Measurements from ENCODE around the gene MUC13. TPM values are rescaled to one million over a fixed set of nuclear protein-coding genes. Genes with fewer than 3 reads are reported as not detected.

The MUC13 gene
- total RNA-seq, 4 donors from 2014 or later = 0.56 TPM; not detected in 3

DNA sequence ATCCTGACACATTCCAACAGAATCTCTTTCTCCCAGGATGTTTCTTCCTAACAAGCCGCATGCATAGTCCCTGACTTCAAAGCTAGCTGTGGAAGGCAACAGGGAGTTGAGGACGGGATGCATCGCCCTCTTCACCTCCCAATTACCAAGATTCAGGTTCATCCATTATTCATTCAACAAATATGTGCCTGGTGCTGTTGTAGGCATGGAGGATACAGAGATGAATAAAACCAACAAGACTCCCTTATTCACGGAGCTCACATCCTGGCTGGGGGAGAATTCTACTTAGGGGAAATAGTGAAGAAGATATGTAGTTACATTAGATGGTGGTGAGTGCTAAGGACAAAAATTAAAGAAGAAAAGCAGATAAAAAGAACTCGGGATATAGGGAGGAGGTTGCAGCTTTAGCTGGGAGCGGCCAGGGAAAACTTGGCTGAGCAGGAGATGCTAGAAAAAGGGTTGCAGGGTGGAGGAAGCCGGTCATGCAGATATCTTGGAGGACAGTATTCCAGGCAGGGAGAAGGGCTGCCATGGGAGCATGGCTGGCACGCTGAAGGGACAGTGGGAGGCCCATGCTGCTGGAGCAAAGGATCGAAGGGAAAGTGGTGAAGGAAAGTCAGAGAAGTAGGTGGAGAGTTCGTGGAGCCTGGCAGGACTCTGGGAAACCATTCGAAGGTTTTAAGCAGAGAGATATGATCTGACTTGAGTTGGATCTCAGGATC is 52.4 kb downstream of the MUC13 start:
- Histone ChIP-seq H3K27me3 (no peaks in the 10 kb centered on the region), H3K36me3 (no peaks in the 10 kb centered on the region), H3K27ac (peak overlapping the region; percentile 5), H3K9me3 (no peaks in the 10 kb centered on the region), H3K4me1 (peaks cover 72% of the 10 kb centered on the region), H3K4me3 (no peak overlapping the region)
- WGBS = 70% methylated on average over 11 of the region's 11 CpGs
- DNase-seq (ENCODE audit: low spot score in 2 of 2) = no peak
- TF ChIP-seq POLR2A (IDR thresholded peaks at IDR 0.05) (no peak), POLR2AphosphoS5 (IDR thresholded peaks at IDR 0.05) (no peak), EP300 (IDR thresholded peaks at IDR 0.05) (no peak)
- TF ChIP-seq, protein P1, sequence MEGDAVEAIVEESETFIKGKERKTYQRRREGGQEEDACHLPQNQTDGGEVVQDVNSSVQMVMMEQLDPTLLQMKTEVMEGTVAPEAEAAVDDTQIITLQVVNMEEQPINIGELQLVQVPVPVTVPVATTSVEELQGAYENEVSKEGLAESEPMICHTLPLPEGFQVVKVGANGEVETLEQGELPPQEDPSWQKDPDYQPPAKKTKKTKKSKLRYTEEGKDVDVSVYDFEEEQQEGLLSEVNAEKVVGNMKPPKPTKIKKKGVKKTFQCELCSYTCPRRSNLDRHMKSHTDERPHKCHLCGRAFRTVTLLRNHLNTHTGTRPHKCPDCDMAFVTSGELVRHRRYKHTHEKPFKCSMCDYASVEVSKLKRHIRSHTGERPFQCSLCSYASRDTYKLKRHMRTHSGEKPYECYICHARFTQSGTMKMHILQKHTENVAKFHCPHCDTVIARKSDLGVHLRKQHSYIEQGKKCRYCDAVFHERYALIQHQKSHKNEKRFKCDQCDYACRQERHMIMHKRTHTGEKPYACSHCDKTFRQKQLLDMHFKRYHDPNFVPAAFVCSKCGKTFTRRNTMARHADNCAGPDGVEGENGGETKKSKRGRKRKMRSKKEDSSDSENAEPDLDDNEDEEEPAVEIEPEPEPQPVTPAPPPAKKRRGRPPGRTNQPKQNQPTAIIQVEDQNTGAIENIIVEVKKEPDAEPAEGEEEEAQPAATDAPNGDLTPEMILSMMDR (IDR thresholded peaks at IDR 0.05) = no peak

DNA sequence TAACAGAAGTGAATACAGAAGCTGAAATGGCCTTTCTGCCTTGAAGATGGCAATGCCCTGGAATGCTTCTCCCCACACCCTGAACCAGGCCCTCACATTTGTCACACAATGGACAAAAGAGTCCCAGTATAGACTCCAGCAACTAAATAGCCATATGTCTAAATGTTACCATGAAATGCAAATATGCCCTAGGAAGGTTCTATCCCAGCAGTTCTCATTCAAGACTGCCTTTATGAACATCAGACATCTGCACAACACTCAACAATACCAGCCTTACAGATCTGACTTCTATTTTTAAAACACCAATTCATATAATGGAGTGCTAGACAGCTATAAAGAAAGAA is 55.2 kb downstream of the MUC13 start:
- H3K9me3 ChIP-seq = no peaks in the 10 kb centered on the region
- H3K36me3 ChIP-seq = no peaks in the 10 kb centered on the region
- TF ChIP-seq POLR2AphosphoS5 (IDR thresholded peaks at IDR 0.05) (no peak), EP300 (IDR thresholded peaks at IDR 0.05) (no peak), POLR2A (IDR thresholded peaks at IDR 0.05) (no peak)
- TF ChIP-seq, protein P1 (IDR thresholded peaks at IDR 0.05) = no peak
- peaks cover 74% of the 10 kb centered on the region for H3K4me1 ChIP-seq
- DNase-seq (ENCODE audit: low spot score in 2 of 2) = no peak
- no peaks in the 10 kb centered on the region for H3K27me3 ChIP-seq
- no peak overlapping the region for H3K4me3 ChIP-seq
- peak overlapping the region; percentile 63 for H3K27ac ChIP-seq

DNA sequence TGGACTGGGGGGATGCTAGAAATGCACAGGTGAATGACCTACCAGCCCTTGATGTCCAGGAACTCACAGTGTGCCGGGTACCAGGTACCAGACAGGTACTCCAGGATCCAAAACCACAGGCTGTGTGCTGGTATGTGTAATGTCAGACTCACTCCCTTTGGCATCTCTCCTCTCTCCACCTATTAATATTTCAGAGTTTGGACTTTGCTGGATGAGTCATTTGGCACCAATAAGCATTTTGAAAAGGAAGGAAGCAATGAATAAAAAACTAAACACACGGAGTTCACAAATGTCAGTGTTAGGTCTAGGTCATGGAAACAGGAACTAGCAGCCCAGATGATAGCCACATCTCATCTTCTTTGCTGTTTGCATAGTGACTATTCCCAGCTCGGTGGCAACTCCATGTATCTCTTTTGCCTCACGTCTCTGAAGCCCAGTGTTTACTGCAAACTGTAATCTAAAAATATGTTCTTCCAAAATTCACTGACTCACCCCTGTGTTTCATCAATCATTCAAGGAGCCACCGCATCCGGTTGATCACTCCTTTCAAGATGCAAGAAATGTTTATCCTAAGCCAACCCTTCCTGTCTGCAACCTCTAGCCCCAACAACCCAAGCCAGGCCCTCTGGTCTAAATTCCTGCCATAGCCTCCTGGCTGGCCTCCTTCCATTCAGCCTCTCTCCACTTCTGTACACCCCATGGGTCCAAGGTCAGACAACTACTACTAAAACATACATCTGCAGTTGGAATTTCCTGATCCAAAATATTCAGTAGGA is 55.8 kb downstream of the MUC13 start:
- 6% methylated on average over 6 of the region's 6 CpGs for WGBS
- TF ChIP-seq POLR2A (IDR thresholded peaks at IDR 0.05) (no peak), EP300 (IDR thresholded peaks at IDR 0.05) (no peak), POLR2AphosphoS5 (IDR thresholded peaks at IDR 0.05) (no peak)
- TF ChIP-seq, protein P1 (IDR thresholded peaks at IDR 0.05) = no peak
- DNase-seq (ENCODE audit: low spot score in 2 of 2) = no peak
- no peak overlapping the region for H3K4me3 ChIP-seq
- H3K36me3 ChIP-seq = no peaks in the 10 kb centered on the region
- H3K9me3 ChIP-seq = no peaks in the 10 kb centered on the region
- no peaks in the 10 kb centered on the region for H3K27me3 ChIP-seq
- peaks cover 70% of the 10 kb centered on the region for H3K4me1 ChIP-seq
- H3K27ac ChIP-seq = peak overlapping the region; percentile 63

DNA sequence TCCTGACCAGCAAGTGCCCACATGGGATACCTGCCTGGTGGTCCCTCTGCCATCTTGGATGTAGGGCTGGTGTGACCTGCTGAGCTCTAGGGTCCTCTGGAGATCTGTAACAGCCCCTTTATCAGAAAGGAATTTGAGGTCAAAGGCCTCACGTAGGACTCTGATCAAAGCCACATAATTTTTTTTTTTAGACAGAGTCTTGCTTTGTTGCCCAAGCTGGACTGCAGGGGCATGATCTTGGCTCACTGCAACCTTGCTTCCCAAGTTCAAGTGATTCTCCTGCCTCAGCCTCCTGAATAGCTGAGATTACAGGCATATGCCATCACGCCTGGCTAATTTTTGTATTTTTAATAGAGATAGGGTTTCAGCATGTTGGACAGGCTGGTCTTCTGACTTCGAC is 56.9 kb downstream of the MUC13 start:
- H3K9me3 ChIP-seq = no peaks in the 10 kb centered on the region
- H3K27ac ChIP-seq = peak overlapping the region; percentile 63
- DNase-seq (ENCODE audit: low spot score in 2 of 2) = no peak
- no peaks in the 10 kb centered on the region for H3K27me3 ChIP-seq
- TF ChIP-seq POLR2AphosphoS5 (IDR thresholded peaks at IDR 0.05) (no peak), POLR2A (IDR thresholded peaks at IDR 0.05) (no peak), EP300 (IDR thresholded peaks at IDR 0.05) (no peak)
- TF ChIP-seq, protein P1 (IDR thresholded peaks at IDR 0.05) = no peak
- H3K36me3 ChIP-seq = no peaks in the 10 kb centered on the region
- no peak overlapping the region for H3K4me3 ChIP-seq
- H3K4me1 ChIP-seq = peaks cover 63% of the 10 kb centered on the region
- 93% methylated on average over 3 of the region's 3 CpGs for WGBS

DNA sequence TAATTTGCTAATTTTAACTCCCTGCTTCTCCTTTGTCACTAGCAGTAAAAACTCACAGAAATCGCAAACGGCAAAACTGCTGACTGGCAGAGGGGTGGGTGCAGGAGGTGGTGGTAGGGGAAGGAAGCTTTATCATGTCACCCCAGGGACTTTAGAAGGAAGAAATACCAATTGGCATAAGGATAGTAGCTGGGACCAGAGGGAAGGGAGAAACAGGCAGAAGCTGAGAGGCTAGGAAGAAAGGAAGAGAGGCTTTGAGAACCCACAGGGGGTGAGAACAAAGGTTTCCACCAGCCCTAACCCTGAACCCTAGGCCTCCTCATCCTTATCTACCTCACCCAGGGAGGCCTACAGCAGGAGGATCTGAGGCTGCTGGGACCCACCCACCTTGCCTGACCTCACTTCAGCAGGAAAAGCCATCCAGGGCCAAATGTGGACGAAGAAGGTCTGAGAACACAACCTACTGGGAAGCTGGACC is 58.1 kb downstream of the MUC13 start:
- Histone ChIP-seq H3K36me3 (no peaks in the 10 kb centered on the region), H3K4me1 (peaks cover 51% of the 10 kb centered on the region)

More for the DNA sequence above, 58.1 kb downstream of the MUC13 start:
- H3K9me3 ChIP-seq = no peaks in the 10 kb centered on the region
- H3K27me3 ChIP-seq = no peaks in the 10 kb centered on the region
- no peak overlapping the region for H3K4me3 ChIP-seq
- peak overlapping the region; percentile 46 for H3K27ac ChIP-seq
- 42% methylated on average over 3 of the region's 3 CpGs for WGBS
- DNase-seq (ENCODE audit: low spot score in 2 of 2) = no peak
- TF ChIP-seq EP300 (IDR thresholded peaks at IDR 0.05) = no peak
- no peak for TF ChIP-seq POLR2A (IDR thresholded peaks at IDR 0.05)
- TF ChIP-seq, protein P1 (IDR thresholded peaks at IDR 0.05) = no peak
- no peak for TF ChIP-seq POLR2AphosphoS5 (IDR thresholded peaks at IDR 0.05)
